GM21723 (cell line): ENCODE measurements around the gene GNAZ.

ENCODE experiments used
- ATAC-seq: cut with Tn5 transposase; IDR thresholded peaks from one replicate; pipeline ENCODE4 v1.9.1; 2021; ENCODE audit warnings: mild to moderate bottlenecking, moderate library complexity; ENCODE audit not compliant: unreplicated experiment

Gene GNAZ

DNA sequence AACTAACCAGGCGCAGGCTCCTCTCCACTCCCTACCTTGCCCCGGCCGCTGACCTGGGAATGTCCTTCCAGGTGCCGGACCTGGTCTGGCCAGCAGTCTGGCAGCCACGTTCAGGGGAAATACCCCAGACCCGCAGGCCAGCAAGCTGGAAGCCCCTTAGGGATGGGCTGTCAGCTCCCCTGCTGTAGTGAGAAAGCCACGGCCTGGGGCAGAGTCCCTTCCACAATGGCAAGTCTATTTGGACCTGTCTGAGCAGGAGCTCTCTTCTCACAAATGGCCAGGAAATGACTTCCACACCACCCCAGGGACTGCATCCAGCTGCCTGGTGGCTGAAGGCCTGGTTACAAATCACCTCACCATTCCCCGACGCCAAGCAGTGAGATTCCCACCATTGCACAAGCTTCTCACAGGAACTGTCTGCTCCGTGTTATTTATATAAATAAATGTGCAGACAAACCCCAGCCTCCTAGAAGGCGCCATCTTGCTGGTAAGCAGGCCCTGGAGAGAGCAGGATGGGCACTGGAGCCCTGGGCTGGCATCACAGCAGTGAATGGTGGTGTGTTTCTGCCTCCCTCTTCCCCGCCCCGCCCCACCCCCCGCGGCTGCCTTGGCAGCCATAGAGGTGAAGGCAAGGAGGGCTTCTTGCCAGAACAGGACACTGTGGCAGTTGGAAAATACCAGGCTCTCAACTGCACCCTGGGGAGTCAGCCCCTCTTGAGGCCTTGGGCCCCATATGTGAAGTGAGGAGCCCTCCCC, 47.8 kb downstream of the GNAZ start:
- ATAC-seq, result no peak

DNA sequence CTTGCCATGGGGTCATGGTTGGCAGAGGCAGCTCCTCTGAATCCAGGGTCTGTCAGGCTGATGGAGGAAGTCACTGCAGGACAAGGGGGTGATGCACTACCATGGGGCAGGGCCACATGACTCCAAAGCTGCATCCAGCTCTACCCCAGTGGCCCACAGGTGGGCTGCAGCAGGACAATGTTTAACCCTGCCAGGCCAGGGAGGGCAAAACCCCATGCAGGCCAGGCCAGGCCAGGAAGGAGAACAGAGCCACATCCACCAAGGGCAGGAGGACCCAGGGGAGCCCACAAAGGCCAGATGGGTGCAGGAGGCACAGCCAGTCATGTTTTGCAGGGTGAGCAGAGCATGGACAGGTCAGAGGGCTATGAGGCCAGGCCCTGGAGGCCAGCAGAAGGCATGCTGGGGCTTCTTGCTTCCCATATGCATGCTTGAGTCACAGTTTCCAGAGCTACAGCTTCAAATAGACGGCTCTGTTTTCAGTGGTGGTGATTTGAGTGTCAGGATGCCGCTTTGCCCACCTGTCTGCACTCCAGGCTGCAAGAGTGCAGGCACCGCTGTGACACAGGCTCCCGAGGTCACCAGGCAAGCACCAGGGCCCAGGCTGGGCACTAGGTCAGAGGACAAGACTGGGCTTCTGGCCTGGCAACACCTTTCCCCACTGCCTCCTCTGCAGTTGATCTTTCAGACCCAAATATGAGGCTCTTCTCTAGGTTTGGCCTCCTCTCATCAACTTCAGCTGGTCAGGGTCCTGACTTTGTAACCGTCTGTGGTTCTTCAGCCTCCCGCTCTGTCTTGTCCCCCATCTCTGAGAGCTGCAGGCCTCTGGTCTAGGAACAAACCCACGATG, 48.6 kb downstream of the GNAZ start:
- ATAC-seq, result no peak

DNA sequence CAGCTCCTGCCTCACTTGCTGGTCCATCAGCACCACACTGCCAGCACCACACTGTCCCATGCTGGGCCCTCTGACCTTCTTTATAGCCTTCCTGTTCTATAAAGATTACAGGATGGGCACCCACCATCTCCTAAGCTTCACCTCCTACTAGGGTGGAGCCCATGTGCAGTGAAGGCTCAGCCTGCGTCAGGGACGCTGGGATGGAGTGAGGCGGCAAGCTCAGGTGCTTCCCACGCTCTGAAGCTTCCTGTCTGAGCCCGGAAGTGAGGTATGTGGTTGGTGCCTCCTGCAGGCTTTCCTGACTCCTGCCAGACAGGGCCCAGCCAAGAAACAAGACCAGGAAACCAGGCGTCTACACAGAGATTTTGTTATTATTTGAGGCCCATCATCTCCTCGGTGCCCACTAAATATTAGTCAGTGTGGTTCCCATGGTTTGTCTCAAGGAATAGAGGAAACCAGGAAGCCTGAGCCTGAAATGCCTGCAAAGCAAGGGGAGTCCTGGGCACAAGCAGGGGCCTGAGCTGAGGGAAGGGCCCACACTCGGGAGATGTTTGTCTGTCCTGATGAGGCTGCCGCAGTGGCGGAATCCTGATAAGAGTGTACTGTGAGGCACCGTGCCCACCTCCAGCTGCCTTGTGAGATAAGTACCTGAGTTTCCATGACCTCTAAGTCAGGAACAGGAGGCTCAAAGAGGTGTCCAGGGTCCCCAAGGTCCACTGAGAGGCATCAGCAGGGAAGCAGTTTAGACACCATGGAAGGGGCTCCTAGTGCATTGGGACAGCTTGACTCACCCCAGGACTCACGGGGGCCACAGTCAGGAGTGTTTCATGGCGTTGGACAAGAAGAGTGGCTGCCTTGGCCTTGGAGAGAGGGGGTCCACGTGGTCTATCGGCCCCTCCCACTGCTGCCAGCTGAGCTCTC, 49.4 kb downstream of the GNAZ start:
- ATAC-seq, result no peak

DNA sequence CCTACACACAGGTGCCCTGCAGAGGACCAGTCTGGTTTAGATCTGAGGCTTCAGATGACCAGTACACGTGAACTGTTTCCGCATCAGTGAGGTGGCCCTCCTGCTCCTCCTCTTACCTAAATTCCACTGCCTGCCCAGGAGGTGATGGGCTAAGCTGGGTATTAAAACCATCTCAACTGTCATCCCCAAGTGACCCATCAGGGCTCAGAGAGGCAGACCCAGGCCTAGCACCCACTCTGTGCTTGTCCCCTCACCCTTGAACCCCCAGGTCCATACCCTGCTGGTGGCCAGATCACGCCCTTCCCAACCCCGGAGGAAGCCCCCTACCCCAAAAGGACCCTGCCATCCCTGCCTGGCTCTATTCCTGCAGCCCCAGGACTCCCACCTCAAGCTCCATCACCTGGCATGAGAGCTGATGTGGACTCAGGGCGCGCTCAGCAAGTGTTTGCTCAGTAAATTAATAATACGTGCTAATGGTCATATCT, 50.1 kb downstream of the GNAZ start:
- no peak for ATAC-seq

DNA sequence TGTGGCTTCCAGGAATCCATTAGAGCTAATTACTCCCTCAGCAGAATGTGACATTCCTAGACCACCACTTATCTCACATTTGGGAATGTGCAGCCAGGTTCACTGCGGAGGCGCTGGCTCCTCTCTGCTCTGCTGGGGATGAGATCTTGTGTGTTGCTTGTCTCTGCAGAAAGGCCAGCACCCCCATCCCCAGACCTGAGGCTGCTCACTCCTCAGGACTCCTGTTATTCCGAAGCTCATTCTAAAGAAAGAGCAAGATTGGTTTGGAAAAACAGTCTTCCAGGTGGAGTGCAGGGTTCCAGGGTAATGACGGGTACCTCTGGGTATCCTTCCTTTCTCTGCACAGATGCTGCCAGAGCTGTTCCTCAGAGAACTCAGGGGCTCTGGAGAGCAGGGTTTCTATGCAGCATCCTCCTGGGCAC, 50.7 kb downstream of the GNAZ start:
- ATAC-seq, result no peak

DNA sequence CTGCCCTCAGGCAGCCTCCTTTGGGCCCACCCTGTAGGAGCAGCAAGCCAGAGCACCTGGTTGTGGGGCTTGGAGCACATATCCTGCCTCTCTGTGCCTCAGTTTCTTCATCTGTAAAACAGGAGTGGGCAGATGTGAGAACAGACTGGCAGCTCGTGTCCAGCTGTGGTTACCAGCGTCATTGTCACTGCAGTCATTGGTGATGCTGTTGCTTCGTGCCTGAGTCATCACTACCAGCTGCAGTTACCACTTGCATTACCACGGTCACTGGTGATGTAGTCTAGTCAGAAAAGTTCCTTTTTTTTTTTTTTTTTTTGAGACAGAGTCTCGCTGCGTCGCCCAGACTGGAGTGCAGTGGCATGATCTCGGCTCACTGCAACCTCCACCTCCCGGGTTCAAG, 51.1 kb downstream of the GNAZ start:
- ATAC-seq, result no peak

DNA sequence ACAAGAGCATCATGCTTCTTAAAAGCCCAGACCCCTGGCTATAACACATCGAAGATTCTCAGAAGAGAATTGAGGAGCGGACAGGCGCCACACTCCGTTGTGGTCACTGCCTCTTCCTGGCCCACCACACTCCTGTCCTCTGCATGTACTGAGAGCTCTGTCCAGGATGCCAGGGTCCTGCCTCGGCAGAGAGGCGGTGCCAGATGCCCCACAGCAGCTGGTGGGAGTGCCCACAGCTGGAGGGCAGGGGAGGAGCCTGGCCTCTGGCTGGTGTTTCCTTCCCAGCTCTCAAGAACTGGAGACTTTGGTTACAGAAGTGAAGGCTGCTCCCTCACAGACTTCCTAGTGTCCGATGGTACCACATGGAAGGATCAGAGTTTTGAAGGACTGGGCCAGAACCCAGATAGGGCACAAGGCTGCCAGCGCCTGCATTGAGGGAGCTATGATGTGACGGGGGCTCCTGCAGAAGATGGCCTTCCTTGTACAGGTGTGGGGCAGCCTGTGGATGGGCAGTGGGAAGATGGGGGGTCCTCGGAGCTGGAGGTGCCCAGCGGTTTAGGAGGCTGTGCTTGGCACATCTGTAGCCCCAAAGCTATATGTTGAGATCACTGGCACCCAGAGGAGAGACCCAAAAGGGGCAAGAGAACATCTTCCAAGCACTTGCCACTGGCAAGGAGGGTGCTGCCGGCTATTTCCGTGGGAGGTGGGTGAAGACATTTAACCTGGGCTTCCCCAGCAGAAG, 52.1 kb downstream of the GNAZ start:
- no peak for ATAC-seq

DNA sequence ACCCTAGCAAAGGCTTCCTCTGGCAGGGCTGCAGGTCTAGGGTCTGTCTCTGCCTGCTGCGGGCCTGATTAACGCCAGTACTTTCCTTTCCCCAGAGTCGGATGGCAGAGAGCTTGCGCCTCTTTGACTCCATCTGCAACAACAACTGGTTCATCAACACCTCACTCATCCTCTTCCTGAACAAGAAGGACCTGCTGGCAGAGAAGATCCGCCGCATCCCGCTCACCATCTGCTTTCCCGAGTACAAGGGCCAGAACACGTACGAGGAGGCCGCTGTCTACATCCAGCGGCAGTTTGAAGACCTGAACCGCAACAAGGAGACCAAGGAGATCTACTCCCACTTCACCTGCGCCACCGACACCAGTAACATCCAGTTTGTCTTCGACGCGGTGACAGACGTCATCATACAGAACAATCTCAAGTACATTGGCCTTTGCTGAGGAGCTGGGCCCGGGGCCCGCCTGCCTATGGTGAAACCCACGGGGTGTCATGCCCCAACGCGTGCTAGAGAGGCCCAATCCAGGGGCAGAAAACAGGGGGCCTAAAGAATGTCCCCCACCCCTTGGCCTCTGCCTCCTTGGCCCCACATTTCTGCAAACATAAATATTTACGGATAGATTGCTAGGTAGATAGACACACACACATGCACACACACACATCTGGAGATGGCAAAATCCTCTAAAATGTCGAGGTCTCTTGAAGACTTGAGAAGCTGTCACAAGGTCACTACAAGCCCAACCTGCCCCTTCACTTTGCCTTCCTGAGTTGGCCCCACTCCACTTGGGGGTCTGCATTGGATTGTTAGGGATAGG, 52.9 kb downstream of the GNAZ start:
- no peak for ATAC-seq

DNA sequence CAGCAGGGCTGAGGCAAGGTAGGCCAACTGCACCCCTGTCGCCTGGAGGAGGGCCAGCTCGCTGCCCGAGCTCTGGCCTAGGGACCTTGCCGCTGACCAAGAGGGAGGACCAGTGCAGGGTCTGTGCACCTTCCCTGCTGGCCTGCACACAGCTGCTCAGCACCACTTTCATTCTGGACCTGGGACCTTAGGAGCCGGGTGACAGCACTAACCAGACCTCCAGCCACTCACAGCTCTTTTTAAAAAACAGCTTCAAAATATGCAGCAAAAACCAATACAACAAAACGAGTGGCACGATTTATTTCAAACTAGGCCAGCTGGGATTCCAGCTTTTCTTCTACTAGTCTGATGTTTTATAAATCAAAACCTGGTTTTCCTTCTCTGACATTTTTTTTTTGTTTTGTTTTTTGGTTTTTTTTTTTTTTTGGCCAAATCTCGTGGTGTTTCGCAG, 53.5 kb downstream of the GNAZ start:
- ATAC-seq, result no peak

DNA sequence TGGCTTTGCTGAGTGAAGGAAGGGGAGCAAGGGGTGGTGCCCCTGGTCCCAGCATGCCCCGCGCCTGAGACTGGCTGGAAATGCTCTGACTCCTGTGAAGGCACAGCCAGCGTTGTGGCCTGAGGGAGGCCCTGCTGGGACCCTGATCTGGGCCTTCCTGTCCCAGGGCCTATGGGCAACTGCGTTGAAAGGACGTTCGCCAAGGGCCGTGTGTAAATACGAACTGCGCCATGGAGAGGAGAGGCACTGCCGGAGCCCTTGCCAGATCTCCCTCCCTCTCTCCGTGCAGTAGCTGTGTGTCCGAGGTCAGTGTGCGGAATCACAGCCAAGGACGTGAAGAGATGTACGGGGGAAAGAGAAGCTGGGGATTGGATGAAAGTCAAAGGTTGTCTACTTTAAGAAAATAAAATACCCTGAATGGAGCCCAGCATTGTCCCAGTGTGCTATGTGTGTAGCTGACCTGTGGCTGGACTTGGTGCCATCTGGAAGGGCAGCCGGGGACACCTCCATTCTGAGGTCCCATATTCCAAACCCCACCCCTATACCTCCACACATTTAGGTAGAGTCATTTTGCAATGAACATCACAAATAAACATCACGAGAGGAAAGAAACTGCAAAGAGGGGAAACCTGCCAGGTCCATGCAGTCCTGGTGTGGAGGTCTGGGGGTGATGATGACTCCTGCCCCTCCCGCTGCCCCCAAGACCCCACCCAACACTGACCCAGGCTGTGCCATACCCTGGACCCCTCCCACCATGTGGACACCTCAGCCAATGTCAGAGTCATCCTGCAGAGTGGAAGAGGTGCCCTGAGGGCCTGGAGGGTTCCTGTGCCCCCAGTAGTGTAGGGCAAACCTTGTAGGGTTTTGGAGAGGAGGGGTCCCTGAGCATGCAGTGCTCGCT, 54.5 kb downstream of the GNAZ start:
- no peak for ATAC-seq

DNA sequence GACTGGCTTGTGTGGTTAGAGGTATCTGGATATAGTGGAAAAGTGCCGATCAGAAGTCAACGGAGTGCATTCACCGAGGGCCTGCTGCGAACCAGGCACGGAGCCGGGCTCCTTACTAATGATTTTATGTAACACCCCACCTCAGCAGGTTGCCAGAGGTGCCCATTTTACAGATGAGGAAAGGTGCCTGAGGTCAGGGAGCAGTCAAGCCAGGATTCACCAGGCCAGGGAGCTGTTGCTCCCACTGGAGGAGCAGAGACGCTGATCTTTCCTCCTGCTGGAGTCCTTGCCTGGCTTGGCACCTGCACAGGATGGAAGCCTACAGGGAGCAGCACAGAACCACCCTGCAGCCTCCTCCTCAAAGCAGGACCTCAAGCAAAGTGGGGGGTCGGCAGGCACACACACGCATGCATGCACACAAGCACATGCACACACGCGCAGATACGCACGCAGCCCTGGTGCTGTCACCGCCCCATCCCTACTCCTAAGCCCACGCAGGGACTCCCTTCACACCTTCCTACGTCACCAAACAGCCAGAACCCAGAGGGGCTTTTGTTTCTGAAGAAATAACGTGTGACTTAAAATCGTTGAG, 55.3 kb downstream of the GNAZ start:
- ATAC-seq, result no peak

DNA sequence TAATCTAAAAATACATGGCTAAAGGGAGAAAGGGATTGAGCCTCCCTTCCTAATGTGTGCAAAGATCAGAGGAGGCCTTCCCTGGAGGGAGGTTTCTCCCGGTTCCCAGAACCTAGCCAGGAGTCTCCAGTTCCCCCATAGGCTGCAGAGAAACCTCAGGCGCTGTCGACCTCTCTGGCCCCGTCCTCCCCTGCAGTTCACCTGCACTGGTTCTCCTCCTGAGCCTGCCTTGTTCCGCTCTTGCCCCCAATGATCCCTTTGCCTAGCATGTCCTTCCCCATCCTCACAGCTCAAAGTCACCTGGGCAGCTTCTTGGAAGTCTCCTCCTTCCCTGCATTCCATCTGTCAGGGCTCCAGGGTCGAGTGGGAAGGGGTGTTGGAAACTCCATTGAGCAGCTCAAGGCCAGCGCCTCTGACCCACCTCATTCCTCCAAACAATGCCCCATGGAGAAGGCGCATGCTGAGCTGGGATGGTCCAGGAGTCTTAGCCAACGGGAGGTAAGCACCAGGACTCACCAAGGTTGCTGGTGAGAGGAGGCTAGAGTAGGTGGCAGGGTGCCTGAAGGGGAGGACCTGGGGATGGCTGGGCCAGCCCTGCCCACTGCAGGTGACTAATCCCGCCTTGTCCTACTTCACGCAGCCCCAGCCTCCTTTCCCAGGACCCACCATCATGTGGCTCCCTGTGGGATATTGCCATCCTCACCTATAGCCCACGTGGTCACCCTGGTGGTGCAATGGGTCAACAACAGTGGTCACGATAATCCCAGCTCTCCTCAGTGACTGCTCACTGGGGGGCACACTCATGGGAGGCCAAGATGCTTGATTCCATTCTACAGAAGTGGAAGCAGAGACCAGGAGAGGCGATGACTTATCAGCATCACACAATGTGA, 56.1 kb downstream of the GNAZ start:
- no peak for ATAC-seq

DNA sequence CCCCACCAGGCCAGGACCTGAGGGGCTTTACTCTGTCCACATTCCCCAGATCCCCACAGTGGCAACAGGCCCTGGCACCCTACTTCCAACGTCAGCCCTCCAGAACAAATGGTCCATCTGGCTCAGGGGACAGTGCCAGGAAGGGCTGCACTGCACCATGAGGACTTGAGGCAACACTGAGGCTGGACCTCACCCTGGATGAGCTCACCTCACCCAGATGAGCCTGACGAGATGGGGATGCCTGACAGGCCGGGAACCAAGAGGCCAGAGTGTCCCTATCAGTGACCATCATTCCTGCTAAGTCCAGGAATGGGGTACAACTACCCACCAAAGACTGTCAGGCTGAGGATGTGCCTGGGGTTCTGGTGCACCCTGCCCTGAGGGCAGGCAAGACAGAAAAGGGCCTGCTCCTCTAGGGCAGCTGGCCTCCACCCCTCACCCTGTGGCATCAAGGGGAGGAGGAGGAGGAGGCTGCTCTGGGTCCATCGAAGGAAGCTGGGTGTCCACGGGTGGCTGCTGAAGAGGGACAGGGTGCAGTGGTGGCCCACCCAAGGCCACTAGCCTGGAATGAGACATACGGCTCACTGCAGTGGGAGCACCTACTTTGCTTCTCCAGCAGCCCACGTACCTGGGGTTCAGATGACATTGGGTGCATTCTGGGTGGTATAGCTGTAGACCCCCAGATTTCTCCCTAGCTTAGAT, 56.9 kb downstream of the GNAZ start:
- no peak for ATAC-seq

DNA sequence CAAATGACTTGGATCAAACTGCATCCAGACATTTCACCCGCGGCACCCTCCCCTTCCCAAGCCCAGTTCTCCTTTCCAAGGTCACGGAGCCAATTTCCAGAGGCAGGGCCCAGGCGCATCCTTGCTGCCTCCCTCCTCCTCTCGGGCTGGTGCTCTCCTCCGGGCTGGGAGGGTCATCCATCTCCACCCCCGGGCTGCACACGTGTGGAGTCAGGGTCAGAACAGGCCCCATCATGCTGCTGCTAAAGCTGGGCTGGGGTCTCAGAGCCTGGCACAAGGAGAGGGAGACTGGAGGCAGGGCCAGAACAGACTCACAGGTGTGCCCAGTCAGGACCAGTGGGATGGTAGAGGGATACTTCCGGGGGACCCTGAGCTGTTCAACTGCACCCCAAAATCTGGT, 57.5 kb downstream of the GNAZ start:
- no peak for ATAC-seq

DNA sequence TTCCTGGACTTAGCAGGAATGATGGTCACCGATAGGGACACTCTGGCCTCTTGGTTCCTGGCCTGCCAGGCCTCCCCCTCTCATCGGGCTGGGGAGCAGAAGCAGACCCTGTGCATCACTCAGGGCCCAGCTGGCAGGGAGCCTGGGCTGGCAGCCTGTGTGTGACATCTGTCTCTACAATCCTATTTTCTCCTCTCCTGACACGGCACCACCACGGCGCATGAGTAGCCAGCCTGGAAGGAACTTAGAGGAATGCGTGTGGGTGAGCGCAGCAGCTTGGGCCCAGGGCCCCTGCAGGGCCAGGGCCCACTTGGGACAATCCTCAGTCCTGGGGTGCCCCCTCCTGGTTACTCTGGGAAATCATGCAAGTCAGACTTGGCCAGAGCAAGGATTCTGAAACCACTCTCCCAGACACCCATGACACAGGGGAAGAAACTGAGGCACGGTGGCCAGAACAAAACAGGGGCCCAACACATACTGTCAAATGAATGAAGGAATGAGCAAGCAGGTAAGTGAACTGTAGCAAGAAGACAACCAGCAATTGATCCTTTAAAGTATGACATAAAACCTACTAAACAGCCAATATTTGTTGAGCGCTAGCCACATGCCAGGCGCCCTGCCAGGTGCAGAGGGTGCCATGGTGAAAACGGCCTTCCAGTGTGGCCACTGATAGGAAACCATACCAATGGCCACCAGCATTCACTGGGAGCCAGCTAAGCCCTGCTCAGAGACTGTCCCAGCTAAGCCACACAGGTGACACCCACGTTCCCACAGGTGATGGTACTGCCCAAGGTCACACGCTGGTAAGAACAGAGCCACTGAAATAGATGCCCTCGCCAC, 58.2 kb downstream of the GNAZ start:
- no peak for ATAC-seq

DNA sequence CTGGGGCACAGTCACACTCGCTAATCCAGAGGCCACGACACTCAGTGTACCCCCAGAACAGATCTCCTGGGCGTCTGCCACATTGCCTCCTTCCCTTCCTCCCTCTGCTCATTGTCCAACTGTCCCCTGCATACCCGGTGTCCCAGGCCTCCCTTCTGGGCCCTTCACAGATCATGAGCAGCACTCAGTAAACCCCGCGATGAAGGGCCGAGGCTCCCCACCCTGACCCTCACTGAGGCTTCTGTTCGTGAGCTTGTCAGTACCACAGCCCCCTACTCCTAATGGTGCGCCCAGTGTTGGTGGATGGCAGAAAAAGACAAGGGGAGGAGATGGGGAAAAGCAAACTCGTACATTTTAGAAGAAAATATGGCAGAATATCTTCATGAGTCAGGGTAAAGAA, 58.8 kb downstream of the GNAZ start:
- no peak for ATAC-seq
